GM04504 (cell line): ENCODE results near the gene TAS1R1.
A peak's percentile ranks its signal among the peaks of the same experiment; 100 is the strongest.

Experiments used
- DNase-seq: peaks from one replicate; pipeline ENCODE4 v3.0.0-alpha.2; 2012; ENCODE audit warnings: low read depth

Gene TAS1R1

DNA sequence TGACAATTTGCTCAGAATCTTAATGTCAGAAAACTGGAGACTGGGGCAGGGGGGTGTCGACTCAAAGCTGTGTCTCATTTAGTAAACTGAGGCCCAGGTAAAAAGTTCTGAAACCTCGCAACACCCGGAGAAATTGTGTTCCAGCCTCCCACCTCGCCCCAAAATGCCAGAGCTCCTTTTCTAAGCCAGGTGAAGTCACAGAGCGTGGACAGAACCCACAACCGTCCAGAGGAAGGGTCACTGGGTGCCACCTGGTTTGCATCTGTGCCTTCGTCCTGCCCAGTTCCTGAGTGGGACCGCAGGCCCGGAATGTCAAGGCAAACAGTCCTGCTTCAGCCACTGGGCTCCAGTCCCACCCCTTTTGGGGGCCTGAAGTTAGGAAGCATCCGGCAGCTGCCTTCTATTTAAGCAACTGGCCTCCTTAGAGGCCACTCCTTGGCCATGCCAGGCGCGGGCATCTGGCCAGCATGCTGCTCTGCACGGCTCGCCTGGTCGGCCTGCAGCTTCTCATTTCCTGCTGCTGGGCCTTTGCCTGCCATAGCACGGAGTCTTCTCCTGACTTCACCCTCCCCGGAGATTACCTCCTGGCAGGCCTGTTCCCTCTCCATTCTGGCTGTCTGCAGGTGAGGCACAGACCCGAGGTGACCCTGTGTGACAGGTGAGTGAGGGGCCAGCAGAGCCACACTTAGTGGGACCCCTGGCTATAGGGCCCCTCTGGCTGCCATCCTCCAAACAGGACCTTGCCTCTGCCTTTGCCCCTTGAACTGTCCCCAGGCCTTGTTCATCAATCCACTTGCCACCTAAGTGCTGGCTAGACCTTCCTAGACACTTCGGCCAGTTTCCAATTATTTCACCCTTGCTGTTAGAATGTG, at the start of gene TAS1R1:
Gene TAS1R1 (plus strand): TSS at position 401 of the 872 bp plus-strand sequence. CDS start 67 bp downstream, at position 468.
- peak; percentile 38 for DNase-seq

DNA sequence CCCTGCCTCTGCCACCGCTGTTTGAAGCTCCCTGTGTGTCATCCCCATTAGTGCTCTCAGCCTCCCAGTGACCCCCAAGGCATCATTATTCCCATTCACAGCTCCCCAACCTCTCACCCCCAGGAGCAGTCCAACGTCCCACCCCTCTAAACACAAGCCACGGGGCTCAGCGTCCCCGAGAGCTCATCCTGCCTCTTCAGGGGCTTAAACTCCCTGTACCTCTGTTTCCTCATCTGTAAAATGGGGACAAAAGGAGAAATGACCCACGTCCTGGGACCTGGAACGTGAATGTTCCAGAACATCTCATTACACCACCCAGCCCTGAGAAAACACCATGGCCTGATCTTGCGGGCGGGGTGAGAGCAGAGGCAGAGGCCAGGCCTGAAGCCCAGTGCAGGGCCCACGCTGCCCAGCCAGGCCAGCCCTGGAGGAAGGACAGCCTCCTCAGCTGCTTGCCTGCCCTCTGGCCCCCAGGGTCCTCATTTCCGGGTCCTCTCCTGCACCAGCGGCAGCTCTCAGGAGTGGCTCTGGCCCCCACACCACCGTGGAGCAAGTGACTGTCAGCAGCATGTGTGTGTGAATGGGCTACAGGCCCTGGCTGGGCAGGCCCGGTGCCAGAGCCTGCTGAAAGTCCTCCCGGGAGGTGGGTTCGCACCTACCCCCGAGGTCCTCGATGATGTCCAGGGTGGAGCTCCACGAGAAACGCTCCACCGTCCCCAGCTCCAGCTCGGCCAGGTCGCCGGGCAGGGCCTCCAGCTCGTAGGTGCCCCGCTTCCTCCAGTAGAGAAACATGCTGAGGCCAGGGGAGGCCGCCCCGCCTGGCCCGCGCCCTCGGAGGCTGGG, 49.5 kb upstream of the TAS1R1 start:
- DNase-seq = no peak

DNA sequence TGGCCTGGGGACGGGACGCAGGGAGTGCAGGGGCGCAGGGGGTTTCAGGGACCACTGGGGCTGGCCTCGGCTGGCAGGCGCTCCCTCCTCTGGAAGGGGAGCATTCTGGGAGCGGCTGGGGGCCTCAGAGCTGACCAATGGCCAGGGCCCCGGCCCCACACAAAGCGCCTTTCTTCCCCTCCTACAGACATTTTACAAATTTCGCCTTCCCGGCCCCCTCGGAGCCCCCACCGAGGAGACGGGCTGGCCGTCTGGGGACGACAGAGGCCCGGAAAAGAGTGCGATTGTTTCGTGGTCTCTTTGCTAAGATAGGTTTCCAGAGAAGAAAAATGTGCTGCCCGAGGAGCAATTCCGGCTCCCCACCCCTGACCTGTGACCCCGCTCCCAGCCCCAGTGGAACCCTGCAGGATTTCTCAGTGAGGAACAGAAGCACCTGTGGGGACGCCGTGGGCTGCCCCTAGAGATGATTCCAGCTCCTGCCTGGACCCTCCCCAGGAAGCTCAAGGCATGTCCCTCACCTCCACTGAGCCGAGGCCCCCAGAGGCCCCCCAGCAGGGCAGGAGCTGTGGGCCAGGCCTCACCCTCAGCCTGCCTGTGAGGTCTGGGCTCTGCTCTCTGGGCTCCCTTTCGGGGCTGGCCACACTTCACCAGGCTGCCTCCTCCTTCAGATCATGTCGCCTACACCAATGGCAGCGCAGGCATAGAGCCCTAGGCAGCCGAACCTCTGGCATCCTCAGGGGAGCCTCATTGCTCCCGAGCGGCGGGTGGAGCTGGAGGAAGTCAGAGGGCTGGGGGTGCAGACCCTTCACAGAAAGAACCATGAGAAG, 48.7 kb upstream of the TAS1R1 start:
- DNase-seq = no peak

DNA sequence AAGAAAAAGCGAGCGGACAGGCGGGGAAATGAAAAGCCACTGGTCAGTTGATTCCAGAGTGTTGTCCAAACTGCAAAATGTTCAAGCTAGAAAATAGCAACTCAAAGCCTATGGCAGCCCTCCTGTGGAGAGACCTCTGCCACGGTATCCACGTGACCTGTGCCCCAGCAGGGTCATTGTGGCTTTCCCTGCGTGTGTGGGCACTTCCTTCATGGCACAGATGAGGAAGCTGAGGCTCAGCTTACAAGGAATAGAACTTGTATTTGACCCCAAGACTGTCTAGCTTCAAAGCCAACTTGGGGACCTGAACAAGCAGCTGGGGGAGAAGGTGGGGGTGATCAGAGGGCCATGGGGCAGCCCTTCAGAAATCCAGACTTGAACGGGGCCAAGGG, 48.1 kb upstream of the TAS1R1 start:
- DNase-seq = no peak

DNA sequence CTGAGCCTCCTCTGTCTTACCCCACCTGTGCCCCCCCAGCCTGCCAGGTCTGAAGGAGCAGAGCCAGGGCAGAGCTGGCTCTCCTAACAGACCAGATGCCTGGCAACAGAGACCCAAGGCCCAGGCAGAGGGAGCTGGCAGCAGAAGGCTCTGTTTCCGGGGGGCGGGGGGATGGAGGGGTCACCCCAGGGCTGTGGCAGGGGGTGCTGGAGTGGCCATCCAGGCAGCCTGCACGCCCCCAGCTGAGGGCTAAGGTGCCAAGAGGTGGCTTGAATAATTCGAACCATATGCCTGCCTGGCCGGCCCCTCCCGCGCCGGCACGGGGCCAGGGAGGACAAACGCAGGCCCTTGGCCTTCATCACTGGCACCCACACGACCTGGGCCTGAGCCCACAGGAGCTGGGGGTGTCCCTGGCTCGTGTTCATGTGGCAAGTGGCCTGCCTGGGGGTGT, 47.6 kb upstream of the TAS1R1 start:
- DNase-seq = no peak

GRCh38 chr1:6508154-6508815, 46.8 kb upstream of the TAS1R1 start:
- DNase-seq = no peak

DNA sequence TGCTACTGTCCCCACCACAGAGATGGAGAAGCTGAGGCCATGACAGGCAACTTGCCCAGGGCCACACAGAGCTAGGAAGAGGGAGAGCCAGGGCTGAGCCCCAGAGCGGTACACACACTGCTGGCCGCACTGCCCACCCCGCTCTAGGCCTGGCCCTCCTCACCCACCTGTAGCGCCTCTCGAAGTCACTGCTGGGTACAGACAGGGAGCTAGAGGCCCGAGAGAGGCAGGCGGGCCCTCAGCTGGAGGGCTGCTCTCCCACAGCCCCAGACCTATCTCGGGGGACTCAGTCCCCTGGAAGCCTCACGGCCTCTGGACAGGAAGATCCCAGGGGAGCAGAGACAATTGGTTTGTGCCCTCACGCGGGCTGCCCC, 46.3 kb upstream of the TAS1R1 start:
- no peak for DNase-seq

DNA sequence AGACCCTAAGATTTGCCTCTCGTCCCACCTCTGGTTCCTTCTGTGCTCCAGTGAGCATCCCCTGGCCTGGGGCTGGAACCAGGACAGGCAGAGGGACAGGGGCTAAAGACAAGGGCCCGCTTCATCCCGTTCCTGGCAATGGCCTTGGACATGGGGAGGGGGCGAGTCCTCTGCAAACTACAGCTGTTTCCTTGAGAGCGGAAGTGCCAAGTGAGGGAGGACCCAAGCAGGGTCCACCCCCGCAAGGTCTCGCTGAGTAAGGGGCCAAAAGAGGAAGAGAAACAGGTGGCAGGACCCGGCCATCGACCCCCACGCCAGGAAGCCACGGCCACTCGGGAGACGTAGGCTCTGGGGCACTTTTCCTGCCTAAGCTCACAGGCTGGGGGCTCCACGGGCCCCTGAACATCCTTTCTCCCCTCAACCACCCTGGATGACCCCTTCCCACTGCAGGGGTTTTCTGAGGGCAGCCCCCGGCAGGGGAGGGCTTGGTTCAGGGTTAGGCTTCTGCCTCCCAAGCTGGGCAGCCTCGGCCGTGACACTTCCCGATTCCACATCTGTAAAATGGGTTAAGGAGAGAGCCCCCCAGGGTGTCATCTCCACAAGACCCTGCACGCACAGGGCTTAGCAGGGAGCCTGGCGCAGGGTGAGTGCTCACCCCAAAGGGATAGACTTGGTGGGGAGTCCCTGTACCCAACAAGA, 45.7 kb upstream of the TAS1R1 start:
- DNase-seq = no peak

DNA sequence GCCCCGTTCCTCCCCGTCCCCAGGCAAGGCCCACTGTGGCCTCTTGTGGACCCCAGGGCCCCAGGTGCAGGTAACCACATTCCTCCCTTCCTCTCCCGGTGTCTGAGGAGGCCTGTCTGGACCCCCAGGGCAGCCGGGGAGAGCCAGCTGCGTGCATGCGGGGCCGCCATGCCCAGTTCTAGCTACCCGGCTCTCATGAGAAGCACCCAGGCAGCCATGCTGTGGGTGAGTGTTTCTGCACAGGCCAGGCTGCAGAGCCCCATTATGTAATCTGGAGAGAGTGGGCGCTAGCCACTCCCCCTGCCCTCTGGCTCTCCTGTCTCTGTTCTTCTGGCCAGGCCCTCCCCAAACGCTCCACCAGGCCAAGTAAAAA, 45.2 kb upstream of the TAS1R1 start:
- no peak for DNase-seq

DNA sequence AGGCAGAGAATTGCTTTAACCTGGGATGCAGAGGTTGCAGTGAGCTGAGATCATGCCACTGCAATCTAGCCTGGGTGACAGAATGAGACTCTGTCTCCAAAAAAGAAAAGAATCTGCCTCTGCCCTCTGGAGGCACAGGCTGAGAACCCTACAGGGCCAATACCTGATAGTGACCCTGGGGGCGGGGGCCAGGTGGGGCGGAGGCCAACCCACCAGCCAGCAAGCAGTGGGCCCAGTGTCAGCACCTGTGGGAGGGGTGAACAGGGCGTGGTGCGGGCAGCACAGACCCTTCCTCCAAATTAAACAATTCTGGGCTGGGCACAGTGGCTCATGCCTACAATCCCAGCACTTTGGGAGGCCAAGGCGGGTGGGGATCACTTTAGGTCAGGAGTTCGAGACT, 44.6 kb upstream of the TAS1R1 start:
- DNase-seq = no peak

DNA sequence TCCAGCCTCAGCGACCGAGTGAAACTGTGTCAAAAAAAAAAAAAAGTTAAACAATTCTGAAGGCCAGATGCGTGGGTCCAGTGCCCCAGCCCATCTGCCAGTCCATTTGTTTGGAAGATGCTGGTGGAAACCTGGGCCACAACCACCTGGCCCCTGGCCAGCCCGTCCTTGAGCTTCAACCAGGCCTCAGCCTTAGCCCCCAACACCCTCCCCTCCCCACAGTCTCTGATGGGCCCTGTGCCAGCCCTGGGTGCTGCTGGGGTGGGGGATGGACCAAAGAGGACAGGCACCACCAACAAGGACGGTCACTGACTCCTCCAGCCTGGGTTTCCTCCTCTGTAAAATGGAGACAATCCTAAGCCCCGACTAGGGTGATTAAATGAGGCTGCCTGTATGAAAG, 44.1 kb upstream of the TAS1R1 start:
- no peak for DNase-seq

DNA sequence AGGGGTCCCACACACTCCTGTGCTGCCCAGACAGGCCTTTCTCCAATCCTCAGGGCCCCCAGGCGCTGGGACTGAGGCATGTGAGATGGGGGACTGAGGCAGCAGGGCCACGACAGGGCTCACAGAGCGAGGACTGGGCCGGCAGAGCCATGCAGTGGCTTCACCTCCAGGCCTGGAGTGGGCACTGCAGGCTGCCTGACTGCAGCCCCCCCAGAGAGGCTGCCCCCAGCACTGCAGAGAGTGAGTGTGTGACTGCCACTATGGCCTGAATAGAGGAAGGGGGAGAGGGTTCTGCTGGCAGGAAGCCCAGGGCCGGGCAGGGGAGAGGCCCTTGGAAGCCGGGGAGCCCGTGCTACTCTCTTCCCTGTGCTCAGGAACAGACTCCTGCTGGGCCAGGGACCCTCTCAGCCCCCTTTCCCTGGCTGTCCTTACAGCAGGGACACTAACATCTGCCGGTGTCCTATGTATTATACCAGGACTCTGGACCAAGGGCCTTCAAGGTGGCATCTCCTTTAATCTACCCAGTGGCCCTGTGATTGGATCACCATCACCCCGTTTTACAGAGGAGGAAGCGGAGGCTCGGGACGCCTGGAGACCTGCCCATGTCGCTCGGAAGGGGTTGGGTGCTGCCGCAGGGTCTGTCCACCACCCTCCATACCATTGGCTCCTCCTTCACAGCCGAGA, 43.4 kb upstream of the TAS1R1 start:
- no peak for DNase-seq

- DNase-seq = no peak
Measured at GRCh38 chr1:6512245-6512907, 42.7 kb upstream of the TAS1R1 start.

GRCh38 chr1:6512908-6513280, 42.2 kb upstream of the TAS1R1 start:
- no peak for DNase-seq

- no peak for DNase-seq
Measured at GRCh38 chr1:6513320-6513801, 41.7 kb upstream of the TAS1R1 start.

DNA sequence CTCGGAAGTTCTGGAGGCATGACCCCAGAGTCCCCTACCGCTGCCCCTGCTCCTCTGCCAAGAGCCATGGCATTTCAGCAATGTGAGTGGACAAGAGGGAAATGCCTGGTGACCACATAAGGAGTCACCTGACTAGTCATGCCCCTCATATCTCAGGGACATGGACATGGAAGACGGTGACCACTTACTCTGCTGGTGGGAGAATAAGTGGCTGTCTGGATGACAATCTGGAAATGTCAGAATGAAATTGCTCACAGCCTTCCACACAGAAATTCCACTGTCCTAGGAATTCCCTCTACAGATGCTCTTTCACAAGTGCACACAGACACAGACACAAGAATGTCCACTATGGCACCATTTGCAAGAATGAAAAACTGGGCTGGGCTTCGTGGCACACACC, 39.3 kb upstream of the TAS1R1 start:
- no peak for DNase-seq

DNA sequence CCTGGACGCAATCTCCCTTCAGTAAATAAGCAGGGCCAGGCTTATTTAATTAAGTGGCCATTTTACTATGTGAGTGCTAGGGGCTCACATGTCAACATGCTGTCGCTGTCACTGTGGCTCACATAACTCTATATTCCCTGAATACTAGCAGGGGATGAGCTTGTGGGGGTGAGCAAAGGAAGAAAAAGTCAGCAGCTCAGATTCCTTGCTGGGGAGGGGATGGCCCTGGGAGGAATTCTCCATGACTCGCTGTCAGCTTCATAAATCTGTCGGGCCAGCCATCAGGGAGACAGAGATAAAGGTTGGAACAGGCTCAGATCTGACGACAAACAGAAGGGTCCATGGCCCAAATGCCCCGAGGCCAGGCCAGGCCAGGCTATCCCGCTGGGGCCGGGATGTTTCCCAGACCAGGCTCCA, 37.7 kb upstream of the TAS1R1 start:
- no peak for DNase-seq

DNA sequence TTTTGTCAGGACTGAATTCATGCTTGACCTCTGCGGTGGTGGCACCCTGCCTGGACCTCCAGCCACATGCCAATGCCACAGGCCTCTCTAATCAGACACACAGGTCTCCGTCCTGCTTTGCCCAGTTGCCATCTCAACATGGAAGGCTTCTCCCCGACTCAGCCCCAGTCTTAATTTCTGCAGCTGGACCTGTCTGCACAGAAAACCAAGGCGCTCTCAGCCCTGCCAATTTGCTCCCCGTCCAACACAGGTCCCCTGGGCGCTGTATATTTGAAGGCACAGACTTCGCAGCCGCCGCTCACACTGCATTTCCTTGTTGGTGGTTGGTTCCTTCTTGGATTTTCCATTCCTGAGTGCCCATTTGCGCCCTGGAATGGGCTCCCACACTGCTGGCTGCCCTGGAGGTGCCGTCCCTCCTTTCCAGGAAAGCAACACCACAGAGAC, 35.6 kb upstream of the TAS1R1 start:
- DNase-seq = no peak

DNA sequence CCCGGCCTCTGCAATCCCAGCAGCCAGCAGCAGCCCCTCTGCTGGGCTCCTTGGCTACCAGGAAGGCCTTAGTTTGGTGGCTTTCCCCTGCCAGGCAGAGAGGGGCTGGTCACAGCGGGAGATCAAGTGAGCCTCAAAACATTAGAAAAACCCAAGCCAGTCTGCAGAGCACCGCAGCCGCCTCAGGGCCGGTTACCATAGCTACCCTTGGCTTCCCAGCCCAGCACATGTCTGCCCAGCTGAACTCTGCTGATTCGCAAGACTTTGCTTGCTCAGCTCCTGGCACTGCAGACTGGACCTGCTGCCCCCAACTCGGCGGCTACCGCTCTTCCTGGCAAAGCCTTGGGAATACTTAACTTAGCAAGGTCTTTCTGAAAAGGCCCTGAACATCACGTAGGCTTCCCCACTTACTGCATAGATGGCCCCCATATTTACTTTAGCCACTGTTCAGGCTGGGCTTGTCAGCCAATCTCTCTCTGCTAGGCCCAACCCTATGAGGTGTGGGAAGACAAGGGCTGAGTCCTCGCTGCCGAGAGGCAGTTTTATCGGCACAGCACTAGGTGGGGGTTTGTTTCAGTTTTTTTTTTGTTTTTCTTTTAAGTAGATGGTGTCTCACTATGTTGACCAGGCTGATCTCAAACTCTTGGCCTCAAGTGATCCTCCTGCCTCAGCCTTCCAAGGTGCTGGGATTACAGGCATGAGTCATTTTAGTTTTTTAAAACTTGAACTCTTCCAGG, 35.0 kb upstream of the TAS1R1 start:
- DNase-seq = peak; percentile 60
